RWPE1 (cell line): ENCODE measurements around the gene AFG3L2.
A peak's percentile ranks its signal among the peaks of the same experiment; 100 is the strongest.

Experiments
- CTCF ChIA-PET: fragments of 350-600 bp; sonication (Branson Sonifier 250); formaldehyde crosslinking; extraction: SDS; loops from one replicate; lab custom pipeline; 2021; lab: Yijun Ruan, JAX
- POLR2A ChIA-PET: fragments of 400-600 bp; formaldehyde crosslinking; extraction: SDS; loops from one replicate; lab custom pipeline; 2020; ENCODE audit warnings: antibody characterized with exemption; ENCODE audit not compliant: low non-redundant PET; lab: Yijun Ruan, JAX
- DNase-seq: peaks from one replicate; pipeline ENCODE4 v3.0.0; 2012; ENCODE audit warnings: low spot score
- H3K27ac ChIP-seq: fragments of 450-650 bp; 2 replicates; pipeline ENCODE4 v1.5.1; 2017
- CTCF ChIP-seq: fragments of 450-650 bp; conservative IDR thresholded peaks from 2 replicates; pipeline ENCODE4 v1.5.1; 2017; ENCODE audit warnings: low read depth, mild to moderate bottlenecking

The AFG3L2 gene

GRCh38 chr18:12376754-12377555, at the start of gene AFG3L2:
AFG3L2 (minus strand) TSS chr18:12377227; CDS start chr18:12377082, 145 bp downstream.
- H3K27ac ChIP-seq: peak within 1 kb of the TSS; percentile 98
- peak; percentile 98 for DNase-seq
- TF ChIP-seq CTCF: no peak
- POLR2A ChIA-PET: interaction anchor here (0.5 to 0.9 kb wide), 5 partner anchors 63 to 571 kb away, joined by 3 to 9 read pairs (median 4); no protein-coding TSS in a partner anchor
- CTCF ChIA-PET: interaction anchor here (1.0 kb wide), 1 partner anchor 14 kb away, joined by 3 read pairs; no protein-coding TSS in a partner anchor

- H3K27ac ChIP-seq: no peak overlapping the region
- DNase-seq: no peak
- POLR2A ChIA-PET: no interaction called here
- no peak for TF ChIP-seq CTCF
- CTCF ChIA-PET: interaction anchor here (0.9 to 1.2 kb wide), 3 partner anchors 9 to 236 kb away, joined by 3 to 4 read pairs (median 3); no protein-coding TSS in a partner anchor
These were observed 47.2 kb upstream of the AFG3L2 start for GRCh38 chr18:12424252-12424651.

- CTCF ChIA-PET: interaction anchor here (0.9 to 1.2 kb wide), 4 partner anchors 8 to 236 kb away, joined by 3 to 4 read pairs (median 3); no protein-coding TSS in a partner anchor
- no peak overlapping the region for H3K27ac ChIP-seq
- no peak for DNase-seq
- POLR2A ChIA-PET: no interaction called here
- TF ChIP-seq CTCF: no peak
These were observed 46.8 kb upstream of the AFG3L2 start for GRCh38 chr18:12423820-12424219.

- no peak for TF ChIP-seq CTCF
- ChIA-PET POLR2A (no interaction called here), CTCF (interaction anchor here (0.9 to 1.5 kb wide), 4 partner anchors 14 to 237 kb away, joined by 3 to 4 read pairs (median 3); no protein-coding TSS in a partner anchor)
- no peak for DNase-seq
- H3K27ac ChIP-seq: no peak overlapping the region
These were observed 46.4 kb upstream of the AFG3L2 start for GRCh38 chr18:12423393-12423792.

GRCh38 chr18:12422936-12423335, 45.9 kb upstream of the AFG3L2 start:
- H3K27ac ChIP-seq: no peak overlapping the region
- no peak for TF ChIP-seq CTCF
- ChIA-PET CTCF (interaction anchor here (0.7 to 1.5 kb wide), 4 partner anchors 13 to 49 kb away, joined by 3 to 4 read pairs (median 3); no protein-coding TSS in a partner anchor), POLR2A (no interaction called here)
- DNase-seq: no peak

GRCh38 chr18:12421732-12422131, 44.7 kb upstream of the AFG3L2 start:
- H3K27ac ChIP-seq: no peak overlapping the region
- CTCF ChIA-PET: no interaction called here
- POLR2A ChIA-PET: no interaction called here
- no peak for TF ChIP-seq CTCF
- no peak for DNase-seq
